ENCODE measurements around the gene RFPL4A. TPM values are rescaled to one million over a fixed set of nuclear protein-coding genes. Genes with fewer than 3 reads are reported as not detected.

RFPL4A gene
- total RNA-seq, 1 experiment from 2014 or later: not detected

GRCh38 chr19:55712804-55713631 lies 45.9 kb upstream of the RFPL4A start:
- Histone ChIP-seq H2BK20ac (ENCODE audit: low read depth, low read length, poor library complexity, severe bottlenecking) (no peak overlapping the region), H3K18ac (ENCODE audit: insufficient read length, low read depth, low read length) (no peak overlapping the region), H3K27ac (ENCODE audit: insufficient read length, low read depth, low read length) (no peak overlapping the region), H2AFZ (ENCODE audit: low read length) (no peak overlapping the region), H3K4ac (ENCODE audit: low read depth, low read length) (no peak overlapping the region), H4K91ac (ENCODE audit: insufficient read length, low read depth, low read length) (no peak overlapping the region), H3K56ac (ENCODE audit: insufficient read length, low read depth, low read length) (no peak overlapping the region), H3K14ac (ENCODE audit: insufficient read depth, low read length) (no peak overlapping the region), H3K4me2 (ENCODE audit: insufficient read depth, insufficient read length, low read length) (no peak overlapping the region), H2BK5ac (ENCODE audit: insufficient read length, low read length) (no peak overlapping the region), H2AK5ac (ENCODE audit: insufficient read length, low read length) (no peak overlapping the region), H3T11ph (ENCODE audit: low read length) (no peak overlapping the region), H3K79me1 (ENCODE audit: insufficient read depth, low read depth, low read length, poor library complexity, severe bottlenecking) (no peaks in the 10 kb centered on the region), H4K8ac (replicated peaks; ENCODE audit: insufficient read length, low read depth, low read length) (no peak overlapping the region), H2BK15ac (ENCODE audit: low read depth, low read length) (no peak overlapping the region), H3K79me2 (ENCODE audit: insufficient read depth, low read length) (no peaks in the 10 kb centered on the region), H3K4me1 (ENCODE audit: insufficient read depth, low read length) (no peaks in the 10 kb centered on the region), H4K20me1 (ENCODE audit: control insufficient read depth, insufficient read depth, insufficient read length) (no peaks in the 10 kb centered on the region), H3K23ac (ENCODE audit: insufficient read length, low read depth, low read length) (no peak overlapping the region), H4K5ac (ENCODE audit: insufficient read length, low read depth, low read length) (no peak overlapping the region), H3K27me3 (ENCODE audit: insufficient read depth, low read length) (no peaks in the 10 kb centered on the region), H2BK120ac (ENCODE audit: low read depth, low read length, poor library complexity, severe bottlenecking) (no peak overlapping the region), H2BK12ac (ENCODE audit: insufficient read length, low read depth, low read length) (no peak overlapping the region), H3K9ac (ENCODE audit: extremely low read depth, insufficient read length, low read length) (no peak overlapping the region), H3K23me2 (ENCODE audit: insufficient read length, low read depth, low read length, poor library complexity, severe bottlenecking) (no peaks in the 10 kb centered on the region), H3K9me3 (ENCODE audit: control insufficient read depth, low read depth, low read length) (peaks cover 61% of the 10 kb centered on the region)
- WGBS (ENCODE audit: extremely low coverage, insufficient read length, low lambda C conversion rate): no CpG with 5 or more reads among the region's 3 CpGs
- Mint-ChIP-seq H3K4me1 (no peaks in the 10 kb centered on the region), H3K27ac (no peak overlapping the region), H3K27me3 (ENCODE audit: low read depth) (peaks cover 19% of the 10 kb centered on the region), H3K4me3 (no peak overlapping the region; a peak in 1 of 5 replicates), H3K36me3 (ENCODE audit: insufficient read depth in 1 of 3, low read depth in 3 of 3) (peaks cover 10 to 31% (median 18%) of the 10 kb centered on the region in 3 experiments), H3K9me3 (peaks cover 85 to 94% of the 10 kb centered on the region in 2 experiments)
- no peak for DNase-seq
- TF ChIP-seq CTCF (conservative IDR thresholded peaks at IDR 0.05): no peak

Measured in H9 (cell line).